ENCODE measurements around the gene CAPN8.

The CAPN8 gene

DNA sequence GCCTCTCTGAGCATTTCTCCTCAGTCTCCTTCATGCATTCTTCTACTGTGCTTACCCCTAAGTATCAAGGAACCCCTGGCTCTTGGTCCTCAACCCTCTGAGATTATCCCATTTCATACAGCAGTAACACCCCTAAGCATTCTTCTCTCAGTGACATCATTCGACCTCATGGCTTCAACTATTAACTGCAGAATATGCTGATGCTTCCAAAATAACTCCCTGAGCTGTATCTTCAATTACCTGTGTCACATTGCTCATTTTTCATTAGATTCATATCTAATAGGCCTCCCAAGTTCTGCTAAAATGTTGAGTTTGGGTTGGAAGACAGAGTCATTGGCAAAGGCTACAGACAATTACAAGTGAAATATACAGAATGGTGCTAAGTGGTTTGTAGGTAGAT lies 7.5 kb downstream of the CAPN8 start:
- DNase-seq (ENCODE audit: insufficient read length, low spot score), result no peak
- no peak for FAIRE-seq

DNA sequence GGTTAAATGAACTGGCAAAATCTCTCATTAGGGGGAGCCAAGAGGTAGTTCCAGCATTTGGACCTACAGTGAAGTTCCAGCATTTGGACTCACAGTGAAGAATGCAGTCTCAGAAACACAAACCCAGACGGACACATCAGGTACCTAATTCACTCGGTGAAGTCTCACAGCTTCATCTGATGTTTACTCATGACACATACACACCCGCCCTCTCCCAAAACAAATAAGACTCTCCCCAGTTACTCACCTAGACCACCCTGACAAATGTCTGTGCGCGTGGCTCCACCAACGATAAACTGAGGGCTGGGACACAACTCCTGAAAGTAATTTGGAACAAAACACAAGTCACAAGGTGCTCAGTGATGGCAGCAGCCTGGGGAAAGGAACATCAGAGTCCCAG lies 11.4 kb downstream of the CAPN8 start:
- DNase-seq (ENCODE audit: insufficient read length, low spot score), result no peak
- FAIRE-seq, result no peak

DNA sequence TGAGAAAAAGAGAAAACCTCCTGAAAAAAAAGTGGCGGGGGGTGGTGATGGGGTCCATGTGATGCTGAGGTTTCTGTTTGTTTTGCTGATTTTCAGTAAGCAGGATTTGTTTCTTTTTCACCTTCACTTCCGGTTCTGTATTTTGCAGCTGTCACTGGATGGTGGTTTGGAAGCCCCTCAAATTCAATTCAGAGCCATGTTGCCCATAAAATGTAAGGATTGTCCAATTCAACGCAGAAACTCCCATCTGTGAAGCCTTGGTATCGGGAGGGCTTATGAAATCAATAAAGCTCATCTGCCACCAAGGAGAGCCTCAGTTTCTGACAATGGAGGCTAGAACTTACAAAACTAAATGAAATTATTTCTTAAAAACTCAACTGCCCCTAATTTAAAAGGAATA lies 12.1 kb downstream of the CAPN8 start:
- DNase-seq (ENCODE audit: insufficient read length, low spot score), result no peak
- no peak for FAIRE-seq

DNA sequence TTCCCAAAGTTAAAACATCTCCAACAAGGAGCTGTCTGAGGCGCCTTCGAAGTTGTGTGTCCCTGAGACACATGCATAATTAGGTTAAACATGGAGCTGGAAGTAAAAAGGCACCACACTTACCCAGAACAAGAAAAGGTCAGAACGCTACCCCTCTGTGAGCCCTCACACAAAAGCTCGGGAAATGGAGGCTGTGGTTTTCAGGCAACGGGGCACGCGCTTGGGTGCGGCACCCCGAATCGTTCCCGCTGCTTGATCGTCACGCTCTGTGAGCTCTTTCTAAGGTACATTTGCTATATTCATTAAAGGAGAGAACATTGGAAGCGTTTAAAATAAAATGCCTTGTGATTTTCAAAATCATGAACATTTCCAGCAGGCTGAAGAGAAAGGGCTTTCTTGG lies 12.5 kb downstream of the CAPN8 start:
- FAIRE-seq (no peak), DNase-seq (ENCODE audit: insufficient read length, low spot score) (no peak)

DNA sequence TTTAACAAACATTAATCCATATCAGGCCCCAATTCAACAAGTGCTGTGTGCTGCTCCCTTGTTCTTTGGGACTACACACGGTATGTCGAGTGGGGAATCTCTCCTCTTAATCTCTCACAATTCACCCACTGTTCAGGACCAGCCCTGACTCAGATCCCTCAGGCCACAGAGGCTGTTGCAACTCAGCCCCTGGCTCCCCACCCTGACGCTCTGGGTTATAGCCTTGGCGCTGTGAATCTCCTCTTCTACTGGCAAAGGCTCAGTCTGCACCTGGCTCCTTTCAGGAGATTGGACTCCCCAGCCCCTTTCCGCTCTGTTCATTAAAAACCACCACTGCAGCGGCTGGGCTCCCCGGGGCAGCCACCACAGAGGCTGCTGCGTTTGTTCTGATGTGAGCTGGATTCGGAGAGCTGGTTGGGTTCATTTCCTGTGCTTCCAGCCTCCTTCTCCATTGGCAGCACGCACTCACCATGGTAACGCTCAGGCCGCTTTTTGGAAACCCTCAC lies 13.0 kb downstream of the CAPN8 start:
- DNase-seq (ENCODE audit: insufficient read length, low spot score) (no peak), FAIRE-seq (no peak)

DNA sequence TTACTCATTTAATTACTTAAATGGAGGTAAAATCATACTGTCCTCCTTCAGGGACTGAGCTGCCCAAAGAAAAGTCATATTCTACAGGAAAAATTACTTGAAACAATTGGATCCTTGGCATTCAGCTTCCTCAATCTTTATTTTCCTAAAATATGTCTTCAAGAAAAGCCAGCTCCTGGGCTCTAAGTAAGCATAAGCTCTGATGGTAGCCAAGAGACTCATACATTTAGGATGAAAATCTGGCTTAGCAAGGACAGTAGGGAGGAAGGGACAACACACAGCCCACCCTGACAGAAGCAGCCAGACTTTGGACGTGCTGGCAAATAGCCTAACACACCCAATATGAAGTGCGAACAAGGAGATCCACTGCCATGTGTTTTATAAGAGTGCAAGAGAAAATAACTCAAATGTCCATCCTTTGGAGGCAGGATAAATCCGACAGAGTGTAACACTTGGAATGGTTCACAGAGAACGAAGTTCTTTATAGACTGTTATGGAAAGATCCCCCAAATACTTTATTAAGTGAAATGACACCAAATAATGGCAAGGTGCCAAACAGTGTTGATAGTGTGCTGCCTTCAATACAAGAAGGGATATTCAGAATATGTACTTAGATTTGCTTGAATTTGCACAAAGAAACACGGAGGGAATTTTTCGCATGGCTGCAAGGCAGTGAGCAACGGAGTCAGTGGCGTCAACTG lies 14.1 kb downstream of the CAPN8 start:
- FAIRE-seq, result no peak
- no peak for DNase-seq (ENCODE audit: insufficient read length, low spot score)

DNA sequence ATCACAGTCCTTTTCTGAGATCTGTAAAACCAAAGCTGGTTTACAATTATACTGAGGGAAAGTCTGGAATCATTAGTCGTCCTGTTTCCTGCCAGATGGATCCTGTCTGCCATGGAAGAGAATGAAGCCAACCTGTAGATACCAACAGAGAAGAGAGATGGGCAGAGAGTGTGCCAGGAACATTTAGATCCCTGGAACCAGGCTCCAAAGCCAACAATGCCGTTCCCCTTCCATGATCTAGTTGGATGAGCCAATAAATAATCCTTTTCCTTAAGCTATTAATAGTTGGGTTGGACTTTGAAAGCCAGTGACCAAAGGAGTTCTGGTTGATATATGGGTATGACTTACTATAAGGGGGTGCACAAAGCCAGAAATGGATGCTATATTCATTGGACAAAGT lies 15.0 kb downstream of the CAPN8 start:
- FAIRE-seq (no peak), DNase-seq (ENCODE audit: insufficient read length, low spot score) (no peak)

DNA sequence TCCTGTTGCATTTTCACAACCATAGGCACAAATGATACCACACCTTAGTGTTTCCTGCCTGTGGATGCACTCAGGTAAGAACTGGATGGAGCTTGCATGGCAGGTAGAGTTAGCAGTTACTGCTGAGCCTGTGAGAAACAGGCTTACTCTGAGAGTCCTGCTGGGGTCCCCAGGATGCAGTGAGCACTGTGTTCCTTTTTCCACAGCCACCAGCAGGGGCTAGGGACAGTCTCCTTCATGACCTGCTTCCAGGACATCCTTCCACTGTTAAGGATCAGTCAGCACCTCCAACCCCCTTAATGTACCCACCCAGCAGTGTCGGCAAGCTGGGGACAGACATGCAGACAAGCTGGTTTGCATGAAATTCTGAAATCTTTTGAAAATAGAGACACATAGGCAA lies 16.3 kb downstream of the CAPN8 start:
- FAIRE-seq (no peak), DNase-seq (ENCODE audit: insufficient read length, low spot score) (no peak)

DNA sequence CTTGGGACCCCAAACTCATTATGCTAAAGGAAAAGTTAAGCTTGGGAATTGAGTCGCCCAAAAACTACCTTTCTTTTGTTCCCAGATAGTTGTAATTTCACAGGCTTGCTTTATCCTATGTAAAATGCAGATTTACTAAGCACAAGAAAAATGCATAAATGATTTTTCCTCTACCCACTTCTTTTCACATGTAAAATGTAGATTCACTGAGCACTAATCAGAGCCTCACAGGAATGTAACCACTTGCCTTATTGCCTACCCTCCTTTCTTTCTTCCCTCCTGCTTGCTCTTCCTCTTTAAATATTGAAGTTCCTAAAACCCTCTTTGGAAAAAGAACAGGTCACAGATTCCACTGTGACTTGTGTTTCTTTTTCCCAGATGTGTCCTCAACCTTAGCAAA lies 18.3 kb downstream of the CAPN8 start:
- DNase-seq (ENCODE audit: insufficient read length, low spot score) (no peak), FAIRE-seq (no peak)

DNA sequence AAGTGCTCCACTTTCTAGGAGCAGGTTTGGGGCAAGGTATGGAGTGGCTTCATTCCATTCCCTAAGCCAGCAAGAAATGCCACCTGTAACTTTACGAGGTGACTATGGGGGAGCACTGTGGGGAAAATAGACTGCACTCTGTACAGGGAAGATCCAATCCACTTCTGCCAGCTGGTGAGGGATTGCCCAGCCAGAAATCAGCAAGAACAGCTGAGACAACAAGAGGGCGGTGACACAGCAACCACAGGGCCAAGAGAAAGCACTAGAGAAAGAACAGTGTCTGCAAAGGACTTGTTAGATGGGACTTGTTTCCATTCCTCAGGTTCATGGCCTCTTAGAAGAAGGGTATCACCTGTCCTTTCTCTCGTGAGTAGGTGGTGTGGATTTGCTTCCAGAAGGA lies 19.6 kb downstream of the CAPN8 start:
- DNase-seq (ENCODE audit: insufficient read length, low spot score) (no peak), FAIRE-seq (no peak)

DNA sequence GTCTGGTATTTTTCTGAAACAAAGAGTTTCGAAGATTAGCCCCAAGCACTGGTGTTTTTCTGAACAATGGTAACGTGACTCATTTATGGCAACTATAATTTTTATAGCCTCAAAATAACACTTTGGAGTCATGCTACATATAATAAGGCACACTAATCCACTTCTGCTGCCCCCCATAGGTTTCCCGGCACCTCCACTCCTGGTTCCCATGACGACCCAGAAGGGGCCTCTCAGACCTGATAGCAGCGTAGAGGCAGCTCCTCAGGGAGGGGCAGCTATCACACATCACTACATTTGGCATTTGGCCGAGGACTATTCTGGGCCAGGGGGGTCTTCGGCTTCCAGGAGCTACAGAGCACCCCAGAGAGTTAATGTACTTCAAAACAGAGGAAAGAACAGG lies 23.3 kb downstream of the CAPN8 start:
- FAIRE-seq, result no peak
- no peak for DNase-seq (ENCODE audit: insufficient read length, low spot score)

DNA sequence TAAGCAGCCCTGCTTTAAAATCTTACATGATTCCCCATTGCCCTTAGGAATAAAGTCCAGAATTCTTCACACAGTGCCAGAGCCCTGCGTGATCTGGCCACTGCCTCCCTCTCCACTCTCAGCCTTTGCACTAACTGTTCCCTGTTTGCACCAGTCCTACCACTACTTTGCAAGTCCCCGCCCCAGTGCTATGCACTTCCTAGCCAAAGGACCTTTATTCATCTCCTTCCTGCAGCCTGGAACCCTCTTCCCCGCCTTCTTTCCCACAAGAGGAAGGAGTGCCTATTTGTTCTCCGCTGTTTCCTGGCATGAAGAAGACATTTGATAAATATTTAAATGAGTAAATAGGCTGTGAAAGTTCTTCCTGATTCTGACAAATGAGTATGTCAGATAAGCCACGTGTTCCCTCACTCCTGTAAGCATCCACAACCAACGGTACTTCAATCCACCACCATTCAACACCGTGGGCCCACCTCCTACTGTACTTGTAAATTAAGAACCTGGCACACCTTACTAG lies 23.9 kb downstream of the CAPN8 start:
- DNase-seq (ENCODE audit: insufficient read length, low spot score) (no peak), FAIRE-seq (no peak)

DNA sequence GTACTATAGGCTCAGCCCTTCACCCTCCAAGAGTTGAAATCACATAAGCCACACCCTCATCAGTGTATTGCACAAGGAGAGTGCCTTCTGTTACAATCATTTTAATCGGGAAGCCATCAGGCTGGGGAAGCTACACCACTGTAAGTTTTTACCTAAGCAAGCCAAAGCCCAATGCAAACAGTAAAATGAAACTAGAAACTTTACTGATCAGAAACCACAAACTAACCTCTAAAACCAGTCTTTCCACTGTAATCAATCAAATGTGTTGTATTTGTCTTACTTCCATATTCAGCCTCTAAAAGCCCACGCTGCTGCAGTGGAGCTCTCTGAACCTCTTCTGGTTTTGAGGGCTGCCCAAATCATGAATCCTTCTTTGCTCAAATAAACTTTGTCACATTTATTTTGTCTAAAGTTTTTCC lies 26.2 kb downstream of the CAPN8 start:
- FAIRE-seq (no peak), DNase-seq (ENCODE audit: insufficient read length, low spot score) (no peak)

DNA sequence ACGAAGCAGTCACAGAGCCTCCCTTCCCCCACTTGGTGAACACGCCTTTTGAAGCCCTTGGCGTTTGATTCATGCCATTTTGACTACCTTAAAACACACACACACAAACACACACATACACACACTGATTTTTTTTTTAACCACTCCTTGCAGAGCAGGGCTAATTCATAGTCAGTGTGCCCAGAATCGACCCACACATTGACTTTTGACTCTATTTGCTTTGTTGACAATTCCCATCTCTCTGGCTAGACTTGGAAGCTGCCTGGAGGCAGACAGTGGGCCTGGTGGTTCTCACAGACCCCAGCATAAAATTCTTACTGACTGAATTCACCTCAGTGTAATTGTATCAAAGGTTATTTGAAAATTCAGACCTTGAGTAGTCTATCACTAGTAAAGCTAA lies 30.3 kb downstream of the CAPN8 start:
- FAIRE-seq, result no peak
- DNase-seq (ENCODE audit: insufficient read length, low spot score), result no peak

DNA sequence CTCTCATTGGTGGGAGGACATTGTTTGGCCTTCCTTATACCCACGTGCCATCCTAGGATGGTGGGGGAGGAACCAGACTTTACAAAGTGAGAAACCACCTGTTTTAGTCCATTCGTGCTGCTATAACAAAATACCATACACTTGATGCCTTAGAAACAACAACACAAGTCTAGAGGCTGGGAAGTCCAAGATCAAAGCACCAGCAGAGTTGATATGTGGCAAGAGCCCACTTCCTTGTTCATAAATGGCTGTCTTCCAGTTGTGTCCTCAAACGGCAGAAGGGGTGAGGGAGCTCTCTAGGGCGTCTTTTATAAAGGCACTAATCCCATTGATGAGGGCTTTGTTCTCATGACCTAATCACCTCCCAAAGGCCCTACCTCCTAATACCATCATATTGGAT lies 31.1 kb downstream of the CAPN8 start:
- no peak for DNase-seq (ENCODE audit: insufficient read length, low spot score)
- FAIRE-seq, result no peak

DNA sequence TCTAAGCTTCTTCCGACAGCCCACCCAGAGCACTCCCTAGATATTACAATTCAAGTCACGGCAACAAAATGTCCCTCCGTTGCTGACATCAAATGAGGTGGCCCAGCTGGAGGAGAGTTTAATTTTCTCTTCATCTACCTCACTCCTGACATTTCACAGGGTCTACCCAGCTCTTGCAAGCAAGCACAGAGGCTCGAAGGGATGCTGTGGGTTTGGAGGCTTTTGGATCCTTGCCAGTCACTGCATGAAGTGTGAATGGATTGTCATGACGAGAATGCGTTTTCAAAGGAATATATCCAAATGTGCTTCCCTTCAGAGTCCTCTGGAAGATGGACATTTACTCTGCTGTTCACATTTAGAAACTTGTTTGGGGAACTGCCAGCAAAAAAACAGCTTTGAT lies 33.5 kb downstream of the CAPN8 start:
- no peak for DNase-seq (ENCODE audit: insufficient read length, low spot score)
- no peak for FAIRE-seq

DNA sequence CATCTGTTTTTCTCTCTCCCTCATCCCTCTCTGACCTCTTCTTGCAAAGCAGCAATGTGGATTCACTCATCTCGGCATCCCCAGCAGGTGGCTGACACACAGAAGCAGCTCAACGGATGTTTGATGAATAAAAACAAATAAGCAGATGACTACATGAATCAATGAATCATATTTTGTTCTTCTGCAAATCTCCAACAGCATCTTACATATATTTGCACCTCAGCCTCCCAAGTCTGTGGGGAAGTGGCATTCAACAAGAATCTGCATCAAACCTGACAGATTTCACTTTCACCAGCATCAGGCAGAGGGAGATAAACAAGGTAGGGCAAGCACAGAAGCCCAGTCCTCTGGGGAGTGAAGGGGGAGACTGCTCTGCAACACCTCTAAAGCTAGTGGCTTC lies 34.0 kb downstream of the CAPN8 start:
- no peak for DNase-seq (ENCODE audit: insufficient read length, low spot score)
- no peak for FAIRE-seq

DNA sequence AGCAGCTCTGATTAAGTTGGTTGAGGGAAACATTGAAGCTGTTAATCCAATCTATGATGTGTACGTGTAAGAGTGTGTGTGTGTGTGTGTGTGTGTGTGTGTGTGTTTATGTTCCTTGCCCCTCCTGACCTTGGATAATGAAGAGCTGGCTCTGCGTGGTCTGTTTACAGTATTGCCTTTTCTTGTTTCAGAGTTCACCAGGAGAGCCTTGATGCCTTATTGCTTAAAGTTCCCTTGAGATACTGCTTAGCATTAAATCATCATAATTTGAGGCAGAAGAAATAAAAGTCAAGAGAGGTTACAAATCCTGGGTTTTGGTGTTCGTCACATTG lies 36.4 kb downstream of the CAPN8 start:
- no peak for FAIRE-seq
- no peak for DNase-seq (ENCODE audit: insufficient read length, low spot score)

DNA sequence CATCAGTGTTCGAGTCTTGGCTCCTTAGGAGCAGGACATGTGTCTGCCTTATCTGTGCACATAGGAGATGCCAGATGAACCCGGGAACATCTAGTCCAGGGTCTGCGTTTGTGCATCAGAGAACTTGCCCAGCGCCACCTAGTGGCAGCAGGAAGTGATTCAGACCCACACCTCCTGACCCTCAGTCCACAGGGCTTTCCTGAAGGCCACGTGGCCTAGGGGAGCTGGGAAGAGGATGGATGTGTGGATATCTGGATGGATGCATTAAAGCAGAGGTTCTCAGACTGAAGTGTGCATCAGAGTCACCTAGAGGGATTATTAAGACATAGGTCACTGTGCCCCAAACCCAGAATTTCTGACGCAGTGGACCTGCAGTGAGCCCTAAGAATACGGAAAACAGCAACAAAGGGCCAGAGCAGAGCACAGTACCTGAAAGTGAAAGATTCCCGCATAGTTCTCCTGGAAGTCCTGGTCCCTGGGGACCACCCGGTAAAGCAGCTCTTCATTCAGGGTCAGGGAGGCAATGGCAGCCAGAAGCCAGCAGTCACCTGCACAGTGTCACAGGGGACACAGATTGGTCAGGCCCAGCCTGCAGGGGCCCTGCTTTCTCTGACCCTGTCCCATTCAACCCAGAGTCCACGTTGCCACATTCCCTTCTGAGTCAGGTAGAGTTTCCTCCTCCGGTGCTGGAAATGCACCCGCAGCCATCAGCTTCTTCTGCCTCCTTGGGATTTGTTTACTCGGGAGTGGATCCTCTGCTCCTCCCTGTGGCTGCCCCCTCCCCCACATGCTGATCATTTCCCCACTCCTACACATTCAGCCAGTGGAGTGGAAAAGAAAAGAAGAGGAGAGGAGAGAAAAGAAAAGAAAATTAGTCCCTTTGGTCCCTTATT lies 37.0 kb downstream of the CAPN8 start:
- FAIRE-seq (peak; percentile 72), DNase-seq (ENCODE audit: insufficient read length, low spot score) (peak; percentile 32)

DNA sequence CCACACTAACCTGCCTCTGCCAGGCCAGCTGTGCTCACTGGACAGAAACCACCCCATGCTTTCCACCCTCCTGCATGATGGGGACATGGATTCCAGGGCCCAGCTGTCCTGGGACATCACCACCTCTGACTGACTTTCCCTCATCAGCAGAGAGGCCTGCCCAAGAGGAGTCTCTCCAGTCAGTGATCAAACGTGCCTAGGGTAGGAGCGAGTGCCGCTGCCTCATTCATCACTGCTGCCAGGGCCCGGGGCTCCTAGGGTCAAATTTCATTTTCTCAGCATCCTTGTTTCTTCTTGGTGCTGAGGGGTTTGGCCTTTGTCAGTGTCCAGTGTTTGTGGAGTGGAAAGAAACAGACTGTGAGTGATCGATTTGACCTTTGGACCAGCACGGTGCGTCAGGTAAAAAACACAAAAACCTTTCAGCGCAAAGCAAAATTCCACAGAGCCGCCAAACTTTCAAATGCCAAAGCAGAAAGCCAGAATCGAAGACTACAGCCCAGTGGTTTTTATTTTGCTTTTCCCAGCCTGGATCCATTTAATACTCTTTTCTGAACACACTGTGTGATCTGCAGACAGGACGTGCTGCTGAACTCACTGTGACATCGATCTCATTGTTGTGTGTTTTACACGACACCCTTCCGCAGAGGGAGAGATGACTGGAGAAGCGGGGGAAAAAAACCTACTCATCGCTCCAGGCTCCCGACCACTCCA lies 43.2 kb downstream of the CAPN8 start:
- no peak for FAIRE-seq
- no peak for DNase-seq (ENCODE audit: insufficient read length, low spot score)

DNA sequence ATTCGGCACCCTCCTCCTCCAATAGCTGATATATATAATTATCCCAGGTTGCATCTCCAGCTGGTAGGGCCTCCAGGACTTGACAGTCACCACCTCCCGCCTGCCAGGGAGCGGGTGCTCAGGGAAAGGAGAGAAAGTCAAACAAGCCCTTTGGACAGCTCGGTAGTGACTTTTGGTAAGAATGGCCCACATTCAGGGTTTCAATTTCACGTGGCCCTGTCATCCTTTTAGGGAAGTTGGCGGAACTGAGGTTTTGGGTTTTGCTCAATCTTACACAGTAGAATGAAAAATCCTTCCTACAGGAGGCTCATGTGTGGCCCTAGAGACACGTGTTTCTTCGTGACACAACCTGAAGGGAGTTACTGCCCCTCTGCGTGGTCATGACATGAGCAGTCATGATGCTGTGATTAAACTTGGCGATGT lies 44.2 kb downstream of the CAPN8 start:
- DNase-seq (ENCODE audit: insufficient read length, low spot score) (peak; percentile 8), FAIRE-seq (peak; percentile 85)
